ENCODE results near the gene PITPNM1.

DNA sequence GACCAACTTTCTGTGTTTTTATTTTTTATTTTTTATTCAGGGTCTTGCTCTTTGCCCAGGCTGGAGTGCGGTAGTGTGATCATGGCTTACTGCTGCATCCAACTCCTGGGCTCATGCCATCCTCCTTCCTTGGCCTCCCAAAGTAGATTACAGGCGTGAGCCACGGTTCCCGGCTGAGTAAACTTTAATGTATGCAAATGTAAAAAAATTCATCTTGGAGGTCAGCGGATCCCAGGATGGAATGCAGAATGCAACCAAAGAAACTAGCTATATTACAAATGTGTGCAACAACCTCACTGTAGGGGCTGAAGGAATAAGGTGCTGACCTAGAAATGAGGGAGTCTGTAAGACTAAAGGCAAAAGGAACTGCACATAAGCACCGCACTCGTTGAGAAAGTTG, 9.0 kb upstream of the PITPNM1 start:
- TF ChIP-seq, protein P1, sequence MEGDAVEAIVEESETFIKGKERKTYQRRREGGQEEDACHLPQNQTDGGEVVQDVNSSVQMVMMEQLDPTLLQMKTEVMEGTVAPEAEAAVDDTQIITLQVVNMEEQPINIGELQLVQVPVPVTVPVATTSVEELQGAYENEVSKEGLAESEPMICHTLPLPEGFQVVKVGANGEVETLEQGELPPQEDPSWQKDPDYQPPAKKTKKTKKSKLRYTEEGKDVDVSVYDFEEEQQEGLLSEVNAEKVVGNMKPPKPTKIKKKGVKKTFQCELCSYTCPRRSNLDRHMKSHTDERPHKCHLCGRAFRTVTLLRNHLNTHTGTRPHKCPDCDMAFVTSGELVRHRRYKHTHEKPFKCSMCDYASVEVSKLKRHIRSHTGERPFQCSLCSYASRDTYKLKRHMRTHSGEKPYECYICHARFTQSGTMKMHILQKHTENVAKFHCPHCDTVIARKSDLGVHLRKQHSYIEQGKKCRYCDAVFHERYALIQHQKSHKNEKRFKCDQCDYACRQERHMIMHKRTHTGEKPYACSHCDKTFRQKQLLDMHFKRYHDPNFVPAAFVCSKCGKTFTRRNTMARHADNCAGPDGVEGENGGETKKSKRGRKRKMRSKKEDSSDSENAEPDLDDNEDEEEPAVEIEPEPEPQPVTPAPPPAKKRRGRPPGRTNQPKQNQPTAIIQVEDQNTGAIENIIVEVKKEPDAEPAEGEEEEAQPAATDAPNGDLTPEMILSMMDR (IDR thresholded peaks at IDR 0.05; ENCODE audit: poor library complexity, severe bottlenecking): no peak
- TF ChIP-seq, protein P2, sequence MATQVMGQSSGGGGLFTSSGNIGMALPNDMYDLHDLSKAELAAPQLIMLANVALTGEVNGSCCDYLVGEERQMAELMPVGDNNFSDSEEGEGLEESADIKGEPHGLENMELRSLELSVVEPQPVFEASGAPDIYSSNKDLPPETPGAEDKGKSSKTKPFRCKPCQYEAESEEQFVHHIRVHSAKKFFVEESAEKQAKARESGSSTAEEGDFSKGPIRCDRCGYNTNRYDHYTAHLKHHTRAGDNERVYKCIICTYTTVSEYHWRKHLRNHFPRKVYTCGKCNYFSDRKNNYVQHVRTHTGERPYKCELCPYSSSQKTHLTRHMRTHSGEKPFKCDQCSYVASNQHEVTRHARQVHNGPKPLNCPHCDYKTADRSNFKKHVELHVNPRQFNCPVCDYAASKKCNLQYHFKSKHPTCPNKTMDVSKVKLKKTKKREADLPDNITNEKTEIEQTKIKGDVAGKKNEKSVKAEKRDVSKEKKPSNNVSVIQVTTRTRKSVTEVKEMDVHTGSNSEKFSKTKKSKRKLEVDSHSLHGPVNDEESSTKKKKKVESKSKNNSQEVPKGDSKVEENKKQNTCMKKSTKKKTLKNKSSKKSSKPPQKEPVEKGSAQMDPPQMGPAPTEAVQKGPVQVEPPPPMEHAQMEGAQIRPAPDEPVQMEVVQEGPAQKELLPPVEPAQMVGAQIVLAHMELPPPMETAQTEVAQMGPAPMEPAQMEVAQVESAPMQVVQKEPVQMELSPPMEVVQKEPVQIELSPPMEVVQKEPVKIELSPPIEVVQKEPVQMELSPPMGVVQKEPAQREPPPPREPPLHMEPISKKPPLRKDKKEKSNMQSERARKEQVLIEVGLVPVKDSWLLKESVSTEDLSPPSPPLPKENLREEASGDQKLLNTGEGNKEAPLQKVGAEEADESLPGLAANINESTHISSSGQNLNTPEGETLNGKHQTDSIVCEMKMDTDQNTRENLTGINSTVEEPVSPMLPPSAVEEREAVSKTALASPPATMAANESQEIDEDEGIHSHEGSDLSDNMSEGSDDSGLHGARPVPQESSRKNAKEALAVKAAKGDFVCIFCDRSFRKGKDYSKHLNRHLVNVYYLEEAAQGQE (IDR thresholded peaks at IDR 0.05; ENCODE audit: borderline replicate concordance): no peak
- TF ChIP-seq POLR2AphosphoS5 (IDR thresholded peaks at IDR 0.05) (no peak), EZH2 (IDR thresholded peaks at IDR 0.05; ENCODE audit: borderline replicate concordance, insufficient read depth, low read length, poor library complexity, severe bottlenecking) (no peak), RAD21 (conservative IDR thresholded peaks at IDR 0.05) (no peak), EP300 (conservative IDR thresholded peaks at IDR 0.05; ENCODE audit: poor library complexity, severe bottlenecking) (no peak), SMC3 (conservative IDR thresholded peaks at IDR 0.05; ENCODE audit: poor library complexity) (no peak), TAF1 (IDR thresholded peaks at IDR 0.05; ENCODE audit: low read depth) (no peak), MXI1 (conservative IDR thresholded peaks at IDR 0.05; ENCODE audit: poor library complexity, severe bottlenecking) (no peak)
